ENCODE data around the gene SFMBT2.

SFMBT2 gene

DNA sequence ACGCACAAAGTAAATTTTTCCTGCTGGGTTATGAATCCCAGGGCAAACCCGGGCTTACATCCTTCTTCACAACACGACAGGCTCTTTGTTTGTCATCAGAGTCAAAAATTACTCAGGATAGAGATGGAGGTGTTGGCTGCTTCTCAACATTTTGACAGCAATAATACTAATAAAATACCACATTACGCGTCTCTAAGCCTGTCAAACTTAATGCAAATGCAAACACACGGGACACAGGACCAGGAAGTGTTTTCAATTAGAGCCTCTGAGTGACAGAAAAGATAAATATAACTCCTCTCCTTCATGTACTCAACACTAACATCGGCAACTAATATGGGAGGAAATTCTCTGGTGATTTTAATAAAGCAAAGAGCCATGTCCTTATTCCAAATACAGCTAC lies 128.4 kb downstream of the SFMBT2 start:
- no peak for TF ChIP-seq FOXM1 (IDR thresholded peaks at IDR 0.05; ENCODE audit: borderline replicate concordance, low read depth)
- no peak for TF ChIP-seq ZBTB7A (IDR thresholded peaks at IDR 0.05; ENCODE audit: low read depth)
- TF ChIP-seq EP300 (IDR thresholded peaks at IDR 0.05; ENCODE audit: borderline replicate concordance) = no peak
- TF ChIP-seq RAD21 (IDR thresholded peaks at IDR 0.05; ENCODE audit: low read depth) = no peak
- TF ChIP-seq, protein P1, sequence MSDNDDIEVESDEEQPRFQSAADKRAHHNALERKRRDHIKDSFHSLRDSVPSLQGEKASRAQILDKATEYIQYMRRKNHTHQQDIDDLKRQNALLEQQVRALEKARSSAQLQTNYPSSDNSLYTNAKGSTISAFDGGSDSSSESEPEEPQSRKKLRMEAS (IDR thresholded peaks at IDR 0.05) = no peak
- TF ChIP-seq CEBPB (IDR thresholded peaks at IDR 0.05) = no peak
- no peak for TF ChIP-seq EGR1 (IDR thresholded peaks at IDR 0.05)
- no peak for TF ChIP-seq YY1 (IDR thresholded peaks at IDR 0.05; ENCODE audit: low read depth)
- no peak for TF ChIP-seq TEAD4 (IDR thresholded peaks at IDR 0.05)
- no peak for TF ChIP-seq TAF1 (IDR thresholded peaks at IDR 0.05; ENCODE audit: low read depth)
- no peak for TF ChIP-seq NFIC (IDR thresholded peaks at IDR 0.05)
- TF ChIP-seq, protein P2, sequence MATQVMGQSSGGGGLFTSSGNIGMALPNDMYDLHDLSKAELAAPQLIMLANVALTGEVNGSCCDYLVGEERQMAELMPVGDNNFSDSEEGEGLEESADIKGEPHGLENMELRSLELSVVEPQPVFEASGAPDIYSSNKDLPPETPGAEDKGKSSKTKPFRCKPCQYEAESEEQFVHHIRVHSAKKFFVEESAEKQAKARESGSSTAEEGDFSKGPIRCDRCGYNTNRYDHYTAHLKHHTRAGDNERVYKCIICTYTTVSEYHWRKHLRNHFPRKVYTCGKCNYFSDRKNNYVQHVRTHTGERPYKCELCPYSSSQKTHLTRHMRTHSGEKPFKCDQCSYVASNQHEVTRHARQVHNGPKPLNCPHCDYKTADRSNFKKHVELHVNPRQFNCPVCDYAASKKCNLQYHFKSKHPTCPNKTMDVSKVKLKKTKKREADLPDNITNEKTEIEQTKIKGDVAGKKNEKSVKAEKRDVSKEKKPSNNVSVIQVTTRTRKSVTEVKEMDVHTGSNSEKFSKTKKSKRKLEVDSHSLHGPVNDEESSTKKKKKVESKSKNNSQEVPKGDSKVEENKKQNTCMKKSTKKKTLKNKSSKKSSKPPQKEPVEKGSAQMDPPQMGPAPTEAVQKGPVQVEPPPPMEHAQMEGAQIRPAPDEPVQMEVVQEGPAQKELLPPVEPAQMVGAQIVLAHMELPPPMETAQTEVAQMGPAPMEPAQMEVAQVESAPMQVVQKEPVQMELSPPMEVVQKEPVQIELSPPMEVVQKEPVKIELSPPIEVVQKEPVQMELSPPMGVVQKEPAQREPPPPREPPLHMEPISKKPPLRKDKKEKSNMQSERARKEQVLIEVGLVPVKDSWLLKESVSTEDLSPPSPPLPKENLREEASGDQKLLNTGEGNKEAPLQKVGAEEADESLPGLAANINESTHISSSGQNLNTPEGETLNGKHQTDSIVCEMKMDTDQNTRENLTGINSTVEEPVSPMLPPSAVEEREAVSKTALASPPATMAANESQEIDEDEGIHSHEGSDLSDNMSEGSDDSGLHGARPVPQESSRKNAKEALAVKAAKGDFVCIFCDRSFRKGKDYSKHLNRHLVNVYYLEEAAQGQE (IDR thresholded peaks at IDR 0.05; ENCODE audit: low read depth) = no peak
- TF ChIP-seq CREB1 (IDR thresholded peaks at IDR 0.05; ENCODE audit: low read depth) = no peak
- no peak for TF ChIP-seq TCF12 (IDR thresholded peaks at IDR 0.05; ENCODE audit: low read depth)
- TF ChIP-seq, protein P3, sequence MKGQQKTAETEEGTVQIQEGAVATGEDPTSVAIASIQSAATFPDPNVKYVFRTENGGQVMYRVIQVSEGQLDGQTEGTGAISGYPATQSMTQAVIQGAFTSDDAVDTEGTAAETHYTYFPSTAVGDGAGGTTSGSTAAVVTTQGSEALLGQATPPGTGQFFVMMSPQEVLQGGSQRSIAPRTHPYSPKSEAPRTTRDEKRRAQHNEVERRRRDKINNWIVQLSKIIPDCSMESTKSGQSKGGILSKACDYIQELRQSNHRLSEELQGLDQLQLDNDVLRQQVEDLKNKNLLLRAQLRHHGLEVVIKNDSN (IDR thresholded peaks at IDR 0.05) = no peak

DNA sequence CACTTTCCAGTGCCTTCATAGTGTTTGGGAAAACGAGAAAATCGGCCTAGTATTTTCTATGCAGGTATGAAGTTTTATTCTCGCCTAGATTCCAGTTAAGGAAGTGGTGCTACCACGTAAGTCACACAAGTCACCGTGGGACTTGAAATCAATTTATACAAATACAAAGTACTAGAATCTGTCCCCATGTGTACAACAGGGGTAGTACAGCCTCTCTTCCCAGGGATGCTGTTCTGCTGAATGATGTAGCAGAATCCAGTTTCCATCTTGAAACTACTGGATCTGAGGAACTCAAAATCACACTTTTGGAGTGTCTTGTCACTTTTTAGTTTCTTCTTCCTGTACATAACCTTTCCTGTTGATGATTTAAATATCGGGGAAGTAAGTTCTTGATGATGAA lies 129.4 kb downstream of the SFMBT2 start:
- TF ChIP-seq TEAD4 (IDR thresholded peaks at IDR 0.05) = no peak
- no peak for TF ChIP-seq NFIC (IDR thresholded peaks at IDR 0.05)
- TF ChIP-seq, protein P2 (IDR thresholded peaks at IDR 0.05; ENCODE audit: low read depth) = no peak
- TF ChIP-seq RAD21 (IDR thresholded peaks at IDR 0.05; ENCODE audit: low read depth) = no peak
- TF ChIP-seq EGR1 (IDR thresholded peaks at IDR 0.05) = no peak
- no peak for TF ChIP-seq EP300 (IDR thresholded peaks at IDR 0.05; ENCODE audit: borderline replicate concordance)
- TF ChIP-seq, protein P3 (IDR thresholded peaks at IDR 0.05) = no peak

DNA sequence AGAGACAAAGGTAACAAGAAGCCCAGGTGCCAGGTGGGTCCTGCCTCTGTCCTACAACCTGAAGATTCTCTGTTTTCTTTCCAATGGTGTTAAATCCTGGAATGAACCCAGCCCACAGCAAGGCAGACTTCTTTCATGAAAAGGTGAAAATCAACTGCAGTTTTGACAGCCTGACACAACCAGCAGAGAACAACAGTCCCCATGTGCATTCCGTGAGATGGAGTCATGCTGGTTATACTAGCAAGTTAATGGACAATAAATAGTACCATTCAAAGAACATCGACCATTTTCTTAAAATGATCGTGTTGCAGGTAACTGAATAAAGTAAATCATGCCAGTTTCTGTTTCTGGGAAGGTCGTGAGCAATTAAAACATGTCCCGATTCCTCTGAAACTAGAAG lies 131.5 kb downstream of the SFMBT2 start:
- TF ChIP-seq TCF12 (IDR thresholded peaks at IDR 0.05; ENCODE audit: low read depth) (no peak), EP300 (IDR thresholded peaks at IDR 0.05; ENCODE audit: borderline replicate concordance) (no peak), EGR1 (IDR thresholded peaks at IDR 0.05) (no peak), TEAD4 (IDR thresholded peaks at IDR 0.05) (no peak), TAF1 (IDR thresholded peaks at IDR 0.05; ENCODE audit: low read depth) (no peak), ZBTB7A (IDR thresholded peaks at IDR 0.05; ENCODE audit: low read depth) (no peak), NFIC (IDR thresholded peaks at IDR 0.05) (no peak), CEBPB (IDR thresholded peaks at IDR 0.05) (no peak)
- TF ChIP-seq, protein P1 (IDR thresholded peaks at IDR 0.05) = no peak
- TF ChIP-seq, protein P2 (IDR thresholded peaks at IDR 0.05; ENCODE audit: low read depth) = no peak

DNA sequence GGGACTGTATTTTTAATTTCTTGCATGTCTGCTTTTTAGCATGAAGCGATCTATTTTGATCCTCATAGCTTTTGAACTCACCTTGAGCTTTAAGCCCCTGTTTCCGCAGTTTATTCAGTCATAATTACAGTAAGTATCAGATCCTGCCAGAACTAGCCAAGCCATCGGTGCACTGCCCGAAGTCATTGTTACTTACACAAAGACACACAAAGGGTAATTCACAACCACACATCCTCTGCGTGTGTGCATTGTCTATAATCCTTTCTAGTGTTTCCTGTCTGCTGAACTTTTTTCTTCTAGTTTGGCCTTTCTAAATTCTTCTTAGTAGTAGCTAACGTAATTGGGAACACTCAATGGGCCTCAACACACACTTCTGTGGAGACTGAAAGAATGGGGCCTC lies 133.0 kb downstream of the SFMBT2 start:
- TF ChIP-seq TEAD4 (IDR thresholded peaks at IDR 0.05) (no peak), YY1 (IDR thresholded peaks at IDR 0.05; ENCODE audit: low read depth) (no peak), TCF12 (IDR thresholded peaks at IDR 0.05; ENCODE audit: low read depth) (no peak), EGR1 (IDR thresholded peaks at IDR 0.05) (no peak)

DNA sequence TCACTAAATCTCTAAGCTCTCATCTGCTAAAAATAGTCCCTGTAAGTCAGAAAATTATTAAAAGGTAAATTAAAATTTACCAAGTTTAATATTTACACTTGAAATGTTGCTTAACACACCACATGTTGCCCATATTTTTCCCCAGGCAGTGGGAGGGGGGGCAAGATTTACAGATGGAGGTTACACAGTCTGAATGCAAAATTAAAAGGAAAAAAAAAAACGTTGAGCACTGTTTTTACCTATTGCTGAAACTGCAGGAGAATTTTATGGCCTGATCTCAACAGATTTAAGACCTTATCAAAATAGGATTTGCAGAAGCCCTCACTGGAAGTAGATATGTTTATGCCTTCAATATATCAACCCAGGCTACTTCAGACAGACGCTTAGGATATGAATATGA lies 133.4 kb downstream of the SFMBT2 start:
- TF ChIP-seq RAD21 (IDR thresholded peaks at IDR 0.05; ENCODE audit: low read depth) (no peak), TEAD4 (IDR thresholded peaks at IDR 0.05) (no peak), CEBPB (IDR thresholded peaks at IDR 0.05) (no peak), EGR1 (IDR thresholded peaks at IDR 0.05) (no peak), EP300 (IDR thresholded peaks at IDR 0.05; ENCODE audit: borderline replicate concordance) (no peak), YY1 (IDR thresholded peaks at IDR 0.05; ENCODE audit: low read depth) (no peak), CREB1 (IDR thresholded peaks at IDR 0.05; ENCODE audit: low read depth) (no peak)
- TF ChIP-seq, protein P3 (IDR thresholded peaks at IDR 0.05) = no peak
- TF ChIP-seq, protein P2 (IDR thresholded peaks at IDR 0.05; ENCODE audit: low read depth) = no peak

Data from Ishikawa (cell line).